ENCODE measurements around the gene PTGR2.
"Not testable (repeated sequence)": the region's sequence is repeated elsewhere in the genome, so short reads cannot be mapped to it uniquely, and the experiment has no call there.

The PTGR2 gene

DNA sequence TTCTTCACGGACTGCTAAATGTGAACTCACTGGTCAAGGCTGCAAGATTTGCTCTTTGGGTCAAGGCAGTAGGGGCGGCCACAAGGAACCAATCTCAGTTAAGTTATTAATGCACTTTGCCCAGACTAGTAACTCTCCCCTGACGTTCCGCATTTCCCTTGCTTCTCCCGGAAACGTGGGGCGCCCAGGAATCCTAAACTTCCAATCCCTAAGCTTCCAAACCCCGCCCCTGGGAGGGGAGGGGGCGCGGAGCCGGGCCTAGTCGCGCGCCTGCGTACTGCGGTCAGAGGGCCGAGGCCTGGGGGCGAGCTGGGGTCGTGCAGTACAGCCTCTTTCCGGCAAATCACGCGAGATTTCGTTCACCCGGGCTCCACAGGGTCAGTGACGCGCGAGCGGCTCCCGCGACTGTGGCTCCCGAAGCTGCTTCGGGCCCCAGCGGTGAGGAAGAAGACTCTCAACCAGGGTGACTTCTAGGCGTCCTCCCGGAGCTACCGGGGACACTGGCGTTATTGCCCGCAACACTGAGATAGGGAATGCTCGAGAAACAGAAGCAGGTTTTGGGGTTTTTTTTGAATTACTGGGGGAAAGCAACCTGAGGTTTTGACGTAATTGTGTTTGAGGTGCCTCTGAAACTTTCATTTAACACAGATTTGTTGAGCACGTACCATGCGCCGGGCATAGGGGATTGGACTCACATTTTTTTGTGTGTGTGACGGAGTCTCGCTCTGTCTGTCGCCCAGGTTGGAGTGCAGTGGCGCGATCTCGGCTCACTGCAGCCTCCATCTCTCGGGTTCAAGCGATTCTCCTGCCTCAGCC, at the start of gene PTGR2:
TSS of gene PTGR2 (plus strand) at position 265 of the 816 bp plus-strand sequence. CDS start 7,032 bp downstream, outside the sequence.
- peak; percentile 79 for DNase-seq (ENCODE audit: low read depth)

DNA sequence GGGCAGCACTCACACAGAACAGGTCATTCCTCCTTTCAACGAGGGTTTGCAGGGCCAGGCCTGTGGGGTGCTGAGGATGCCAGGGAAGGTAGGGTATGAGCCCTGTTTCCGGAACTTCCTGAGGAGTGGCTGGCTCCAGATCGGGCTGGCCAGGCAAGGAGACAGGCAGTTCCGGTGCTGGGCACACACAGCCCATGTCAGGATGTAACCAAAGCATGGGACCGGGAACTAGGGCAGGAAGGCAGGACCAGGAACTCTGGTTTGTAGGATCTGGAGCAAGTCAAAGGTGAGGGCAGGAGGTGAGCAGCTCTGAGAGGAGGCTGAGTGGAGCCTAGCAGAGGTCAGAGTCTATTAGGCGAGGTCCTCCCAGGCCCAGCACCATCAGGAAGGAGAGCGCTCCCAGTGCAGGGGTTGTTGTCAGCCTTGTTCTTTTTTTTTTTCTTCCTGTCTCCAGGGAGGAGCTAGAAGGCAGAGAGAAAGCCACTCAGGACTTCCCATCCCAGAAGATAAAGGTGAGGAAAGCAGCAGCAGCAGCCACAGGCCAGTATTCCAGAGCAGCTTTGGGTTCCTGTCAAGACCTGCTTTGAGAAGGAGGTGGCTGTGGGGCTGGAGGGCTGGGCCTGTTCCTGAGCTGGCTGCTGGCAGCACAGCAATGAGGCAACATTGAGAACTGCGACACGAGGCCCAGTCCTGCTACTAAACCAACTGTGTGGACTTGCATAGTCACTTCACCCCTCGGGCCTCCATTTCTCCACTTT, 49.0 kb upstream of the PTGR2 start:
- DNase-seq (ENCODE audit: low read depth): no peak

- DNase-seq (ENCODE audit: low read depth): no peak
Observed at GRCh38 chr14:73804636-73805035, 47.0 kb upstream of the PTGR2 start.

GRCh38 chr14:73807457-73807856, 44.2 kb upstream of the PTGR2 start:
- DNase-seq (ENCODE audit: low read depth): no peak

DNA sequence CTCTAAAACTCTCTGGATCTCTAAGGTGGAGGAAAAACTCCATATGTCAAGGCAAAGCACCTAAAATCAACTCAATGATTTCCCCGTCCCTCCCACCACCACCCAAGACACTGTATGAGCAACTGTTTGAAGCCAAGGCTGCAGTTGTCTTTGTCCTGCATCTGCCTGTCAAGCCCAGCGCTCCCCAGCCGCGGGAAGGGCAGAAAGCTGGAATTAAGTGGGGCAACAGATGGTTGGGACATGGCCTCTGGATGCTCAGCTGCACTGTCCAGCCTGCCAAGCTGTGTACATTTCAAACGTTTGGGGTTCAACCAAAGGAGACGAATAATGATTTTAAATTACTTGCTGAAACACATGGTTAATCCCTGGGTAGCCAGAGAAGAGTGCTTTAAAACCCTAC, 42.2 kb upstream of the PTGR2 start:
- DNase-seq (ENCODE audit: low read depth): no peak

- no peak for DNase-seq (ENCODE audit: low read depth)
Observed at GRCh38 chr14:73810478-73811163, 41.0 kb upstream of the PTGR2 start.

GRCh38 chr14:73811164-73811503, 40.5 kb upstream of the PTGR2 start:
- no peak for DNase-seq (ENCODE audit: low read depth)

GRCh38 chr14:73814153-73814552, 37.5 kb upstream of the PTGR2 start:
- no peak for DNase-seq (ENCODE audit: low read depth)

- no peak for DNase-seq (ENCODE audit: low read depth)
Observed at GRCh38 chr14:73815849-73816248, 35.8 kb upstream of the PTGR2 start.

DNA sequence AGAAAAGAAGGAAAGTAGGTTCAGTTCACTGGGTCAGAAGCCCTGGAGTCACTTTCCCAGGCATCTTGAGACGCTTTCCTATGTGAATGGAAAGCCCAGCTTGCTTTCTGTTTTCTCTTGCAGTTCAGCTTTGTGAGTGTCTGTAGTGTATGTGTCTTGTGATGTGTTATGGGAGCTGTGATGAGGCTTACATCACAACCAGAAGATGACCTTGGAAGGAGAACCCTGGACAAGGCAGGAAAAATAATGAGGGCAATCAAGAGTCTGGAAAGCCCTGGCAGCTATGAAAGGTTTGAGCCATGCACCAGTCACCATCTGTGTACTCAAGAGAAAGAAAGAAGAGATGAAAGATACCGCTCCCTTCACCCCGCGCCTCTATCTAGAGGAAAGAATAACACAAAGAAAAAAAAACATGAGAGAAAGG, 35.2 kb upstream of the PTGR2 start:
- DNase-seq (ENCODE audit: low read depth): no peak

DNA sequence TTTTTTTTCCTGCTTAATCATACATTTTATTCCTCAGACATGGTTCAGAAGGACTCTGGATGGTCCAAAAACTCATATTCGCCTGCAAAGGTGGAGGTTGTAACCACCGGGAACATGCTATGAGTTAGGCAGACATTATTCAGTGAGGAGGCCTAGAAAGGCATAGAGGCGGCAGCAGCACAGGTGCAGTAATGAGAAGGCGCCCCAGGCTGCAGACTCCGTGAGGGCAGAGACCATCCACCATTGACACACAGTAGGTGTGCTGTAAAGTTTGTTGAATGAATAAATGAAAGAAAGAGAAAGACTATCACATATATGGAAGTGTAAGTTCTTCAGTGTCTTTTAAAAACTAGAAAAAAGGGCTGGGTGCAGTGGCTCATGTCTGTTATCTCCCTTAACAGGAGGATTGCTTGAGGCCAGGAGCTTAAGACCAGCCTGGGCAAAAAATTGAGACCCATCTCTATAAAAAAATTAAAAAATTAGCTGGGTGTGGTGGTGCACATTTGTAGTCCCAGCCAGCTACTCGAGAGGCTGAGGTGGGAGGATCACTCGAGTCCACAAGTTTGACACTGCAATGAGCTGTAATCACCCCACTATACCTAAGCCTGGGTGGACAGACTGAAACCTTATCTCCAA, 34.5 kb upstream of the PTGR2 start:
- DNase-seq (ENCODE audit: low read depth): no peak

DNA sequence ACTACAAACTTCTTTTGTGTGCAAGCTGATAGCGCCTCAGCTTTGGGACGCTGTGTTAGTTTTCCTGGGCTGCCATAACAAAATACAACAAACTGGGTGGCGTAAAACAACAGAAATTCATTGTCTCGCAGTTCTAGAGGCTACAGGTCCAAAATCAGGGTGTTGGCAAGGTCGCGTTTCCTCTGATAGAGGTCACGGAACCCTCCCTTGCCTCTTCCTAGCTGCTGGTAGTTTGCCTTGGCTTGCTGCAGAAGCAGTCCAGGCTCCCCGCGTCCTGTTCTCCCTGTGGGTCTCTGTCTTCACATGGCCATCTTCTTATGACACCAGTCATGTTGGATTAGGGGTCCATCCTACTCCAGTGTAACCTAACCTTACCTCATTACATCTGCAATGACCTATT, 32.8 kb upstream of the PTGR2 start:
- DNase-seq (ENCODE audit: low read depth): no peak

DNA sequence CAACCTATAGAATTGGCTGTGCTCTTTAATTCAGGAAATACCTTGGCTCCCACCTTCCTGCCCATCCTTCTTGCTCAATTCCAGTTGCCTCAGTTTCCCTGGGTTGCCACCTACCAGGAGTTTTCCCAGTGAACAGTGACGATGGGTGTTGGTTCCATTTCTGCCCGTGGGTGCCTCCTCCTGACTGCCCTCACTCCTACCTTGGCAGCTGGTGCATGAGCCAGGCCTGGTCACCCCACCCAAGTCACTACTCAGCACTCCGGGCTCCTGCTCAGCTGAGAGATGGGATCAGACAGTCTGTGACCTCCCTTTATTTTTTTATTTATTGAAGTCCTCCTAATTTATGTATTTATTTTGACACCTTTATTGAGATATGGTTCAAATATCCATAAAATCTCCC, 31.0 kb upstream of the PTGR2 start:
- no peak for DNase-seq (ENCODE audit: low read depth)

GRCh38 chr14:73823339-73823885, 28.2 kb upstream of the PTGR2 start:
- DNase-seq (ENCODE audit: low read depth): no peak

GRCh38 chr14:73824127-73824526, 27.5 kb upstream of the PTGR2 start:
- DNase-seq (ENCODE audit: low read depth): no peak

DNA sequence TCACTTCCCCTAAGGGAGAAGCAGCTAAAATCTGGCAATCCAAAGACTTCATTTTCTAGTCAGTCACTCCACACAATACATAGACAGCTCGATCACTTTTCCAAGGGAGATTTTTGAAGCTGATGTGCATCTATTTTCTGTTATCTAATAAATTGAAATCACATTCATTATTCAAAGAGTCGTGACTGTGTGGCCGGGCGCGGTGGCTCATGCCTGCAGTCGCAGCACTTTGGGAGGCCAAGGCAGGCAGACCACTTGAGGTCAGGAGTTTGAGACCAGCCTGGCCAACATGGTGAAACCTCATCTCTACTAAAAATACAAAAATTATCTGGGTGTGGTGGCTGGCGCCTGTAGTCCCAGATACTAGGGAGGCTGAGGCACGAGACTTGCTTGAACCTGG, 27.1 kb upstream of the PTGR2 start:
- DNase-seq (ENCODE audit: low read depth): no peak

GRCh38 chr14:73825551-73826188, 26.0 kb upstream of the PTGR2 start:
- peak; percentile 63 for DNase-seq (ENCODE audit: low read depth)

GRCh38 chr14:73827190-73827589, 24.4 kb upstream of the PTGR2 start:
- not testable (repeated sequence) for DNase-seq (ENCODE audit: low read depth)

- no peak for DNase-seq (ENCODE audit: low read depth)
Observed at GRCh38 chr14:73829071-73829470, 22.6 kb upstream of the PTGR2 start.

DNA sequence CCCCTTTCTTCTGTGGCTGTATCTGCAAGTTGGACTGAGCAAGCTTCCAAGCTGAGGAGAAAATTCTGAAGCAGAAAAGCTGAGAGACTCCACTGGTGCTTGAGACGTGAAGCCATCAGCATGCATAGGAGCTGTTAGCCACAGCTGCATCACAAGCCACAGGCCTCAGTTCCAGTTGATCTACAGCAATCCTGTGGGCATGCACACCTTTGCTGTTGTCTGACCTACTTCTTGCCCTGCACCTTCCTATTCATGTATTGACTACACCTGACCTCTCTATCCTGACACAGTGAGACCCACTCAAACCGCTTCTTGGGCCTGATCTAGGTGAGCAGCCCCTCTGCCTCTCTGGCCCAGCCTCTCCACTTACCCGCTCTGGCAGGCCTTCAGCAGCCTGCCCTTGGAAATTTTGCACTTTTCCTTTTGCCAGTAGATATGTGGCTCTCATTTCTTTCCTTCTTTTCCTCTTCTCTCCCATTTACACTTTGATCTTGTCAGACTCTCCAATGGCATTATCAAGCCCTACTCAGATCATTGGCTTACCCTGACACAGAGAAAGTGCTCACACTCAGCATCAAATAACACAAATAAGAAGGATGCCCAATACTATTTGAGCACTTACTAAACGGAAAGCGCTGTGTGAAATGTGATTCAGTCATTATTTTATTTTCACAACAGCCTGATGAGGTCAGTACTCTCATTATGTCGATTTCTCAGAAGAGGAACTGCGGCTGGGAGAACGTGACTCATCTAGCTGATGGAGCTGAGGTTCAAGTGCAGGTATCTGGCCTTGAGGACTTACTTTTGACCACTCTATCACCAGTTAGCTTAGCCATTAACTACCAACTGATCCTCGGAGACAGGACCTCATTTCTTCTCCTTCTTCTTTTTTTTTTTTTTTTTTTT, 21.9 kb upstream of the PTGR2 start:
- peak; percentile 10 for DNase-seq (ENCODE audit: low read depth)

GRCh38 chr14:73833034-73833433, 18.6 kb upstream of the PTGR2 start:
- DNase-seq (ENCODE audit: low read depth): no peak
